Coronary artery (tissue), 2 donors: ENCODE measurements around the gene KPNB1.
A peak's percentile ranks its signal among the peaks of the same experiment; 100 is the strongest.

ENCODE experiments used
- DNase-seq: peaks from one replicate; pipeline ENCODE4 v3.0.0-alpha.2; 2017; ENCODE audit warnings: low spot score
- H3K27ac ChIP-seq, 2 donors: fragments of 200-600 bp; sonication (generic); one replicate each; pipeline ENCODE4 v1.5.1; 2016 to 2019
- H3K4me3 ChIP-seq: fragments of 200-600 bp; sonication (generic); 2 replicates; pipeline ENCODE4 v1.5.1; 2016; ENCODE audit warnings: mild to moderate bottlenecking, moderate library complexity
- TF ChIP-seq, protein P1 (sequence below): fragments of 200-600 bp; sonication (generic); IDR thresholded peaks from one replicate; pipeline ENCODE4 v1.5.1; 2019; ENCODE audit warnings: antibody characterized with exemption

The KPNB1 gene

DNA sequence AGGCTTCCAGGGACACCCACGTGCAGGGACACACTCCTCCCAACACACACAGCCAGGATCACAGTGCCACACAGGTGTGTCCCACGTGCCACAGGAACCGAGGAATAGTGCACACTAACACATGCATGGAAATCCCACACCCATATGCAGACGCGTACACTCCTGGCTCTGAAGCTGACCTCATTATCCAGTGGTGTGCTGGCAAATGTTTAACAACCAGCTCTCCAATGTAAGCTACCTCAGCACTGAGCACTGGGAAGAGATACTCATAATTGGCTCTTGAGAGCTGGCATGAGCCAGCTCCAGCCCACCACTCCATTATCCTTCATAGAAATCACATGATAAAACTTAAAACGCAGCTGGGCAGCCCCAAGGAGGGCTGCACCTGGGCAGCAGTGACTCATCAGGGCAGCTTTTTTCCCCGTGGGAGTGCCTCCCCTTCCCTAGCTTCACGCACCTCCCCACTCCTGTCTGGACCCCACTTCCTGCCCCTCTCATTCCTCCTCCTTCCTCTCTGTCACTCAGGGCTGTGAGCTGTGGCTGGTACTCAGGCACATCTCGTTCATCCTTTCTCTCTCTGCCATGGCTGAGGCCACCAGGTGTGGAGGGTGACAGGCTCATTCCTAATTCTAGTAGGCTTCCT, 68.4 kb downstream of the KPNB1 start:
- H3K4me3 ChIP-seq = no peak overlapping the region
- TF ChIP-seq, protein P1, sequence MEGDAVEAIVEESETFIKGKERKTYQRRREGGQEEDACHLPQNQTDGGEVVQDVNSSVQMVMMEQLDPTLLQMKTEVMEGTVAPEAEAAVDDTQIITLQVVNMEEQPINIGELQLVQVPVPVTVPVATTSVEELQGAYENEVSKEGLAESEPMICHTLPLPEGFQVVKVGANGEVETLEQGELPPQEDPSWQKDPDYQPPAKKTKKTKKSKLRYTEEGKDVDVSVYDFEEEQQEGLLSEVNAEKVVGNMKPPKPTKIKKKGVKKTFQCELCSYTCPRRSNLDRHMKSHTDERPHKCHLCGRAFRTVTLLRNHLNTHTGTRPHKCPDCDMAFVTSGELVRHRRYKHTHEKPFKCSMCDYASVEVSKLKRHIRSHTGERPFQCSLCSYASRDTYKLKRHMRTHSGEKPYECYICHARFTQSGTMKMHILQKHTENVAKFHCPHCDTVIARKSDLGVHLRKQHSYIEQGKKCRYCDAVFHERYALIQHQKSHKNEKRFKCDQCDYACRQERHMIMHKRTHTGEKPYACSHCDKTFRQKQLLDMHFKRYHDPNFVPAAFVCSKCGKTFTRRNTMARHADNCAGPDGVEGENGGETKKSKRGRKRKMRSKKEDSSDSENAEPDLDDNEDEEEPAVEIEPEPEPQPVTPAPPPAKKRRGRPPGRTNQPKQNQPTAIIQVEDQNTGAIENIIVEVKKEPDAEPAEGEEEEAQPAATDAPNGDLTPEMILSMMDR = no peak
- H3K27ac ChIP-seq = no peak overlapping the region
- DNase-seq = no peak

- no peak for DNase-seq
- no peak overlapping the region for H3K4me3 ChIP-seq
- TF ChIP-seq, protein P1 = no peak
- no peak overlapping the region for H3K27ac ChIP-seq
Observed at GRCh38 chr17:47718634-47719405, 69.1 kb downstream of the KPNB1 start.

DNA sequence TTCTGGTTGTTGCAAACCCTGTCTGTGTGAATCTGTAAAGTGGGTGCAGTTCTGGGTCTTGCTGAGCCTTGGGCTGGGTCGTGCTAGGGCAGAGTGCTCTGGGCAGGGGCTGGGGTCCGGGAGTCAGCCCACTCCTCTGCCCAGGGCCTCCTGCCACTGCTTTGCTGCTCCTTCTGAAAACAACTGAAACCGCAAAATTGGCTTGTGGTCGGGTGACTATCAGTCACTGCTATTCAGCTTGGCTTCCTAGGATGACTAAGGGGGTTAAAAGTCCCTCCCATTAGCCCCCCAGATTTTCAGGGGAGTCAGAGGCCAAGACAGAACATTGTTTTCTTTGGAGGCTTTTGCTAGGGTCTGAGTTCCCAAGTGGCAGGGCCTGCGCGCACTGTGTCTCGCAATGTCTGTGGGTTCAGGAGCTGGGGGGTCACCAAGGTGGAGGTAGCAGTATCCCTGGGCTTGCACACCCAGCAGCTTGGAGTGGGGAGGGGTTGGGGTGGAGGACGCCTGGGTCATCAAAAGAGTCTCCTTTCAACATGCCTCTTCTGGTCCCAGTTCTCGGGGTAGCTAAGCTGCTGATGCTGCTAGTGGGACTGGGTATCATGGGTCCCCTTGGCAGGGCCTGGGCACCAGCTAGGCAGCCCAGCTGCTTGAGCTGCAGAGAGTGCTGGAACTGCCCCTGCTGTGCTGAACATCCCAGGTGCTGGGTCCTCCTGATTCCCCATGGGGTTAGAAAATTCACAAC, 69.9 kb downstream of the KPNB1 start:
- DNase-seq = no peak
- TF ChIP-seq, protein P1 = no peak
- Histone ChIP-seq H3K4me3 (no peak overlapping the region), H3K27ac (no peak overlapping the region)

DNA sequence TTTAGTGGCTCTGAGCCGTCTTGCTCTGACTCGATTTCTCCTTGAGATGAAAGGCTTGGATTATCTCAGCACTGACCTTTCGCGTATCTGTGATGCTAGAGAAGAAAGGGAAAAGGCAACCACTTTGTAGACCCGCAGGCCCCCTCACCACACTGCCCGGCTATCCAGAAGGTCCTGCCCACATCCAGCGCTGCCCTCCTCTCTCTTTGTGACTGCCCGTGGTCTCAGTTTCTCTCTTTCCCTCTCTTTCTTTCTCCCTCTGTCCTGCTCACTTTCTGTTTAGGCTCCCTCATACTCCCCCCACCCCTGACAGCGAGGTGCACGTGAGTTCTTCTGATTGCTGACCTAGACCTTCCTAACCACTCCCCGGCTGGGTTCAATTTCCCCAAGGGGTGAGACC, 70.5 kb downstream of the KPNB1 start:
- TF ChIP-seq, protein P1 = no peak
- H3K4me3 ChIP-seq = no peak overlapping the region
- H3K27ac ChIP-seq = no peak overlapping the region
- no peak for DNase-seq

DNA sequence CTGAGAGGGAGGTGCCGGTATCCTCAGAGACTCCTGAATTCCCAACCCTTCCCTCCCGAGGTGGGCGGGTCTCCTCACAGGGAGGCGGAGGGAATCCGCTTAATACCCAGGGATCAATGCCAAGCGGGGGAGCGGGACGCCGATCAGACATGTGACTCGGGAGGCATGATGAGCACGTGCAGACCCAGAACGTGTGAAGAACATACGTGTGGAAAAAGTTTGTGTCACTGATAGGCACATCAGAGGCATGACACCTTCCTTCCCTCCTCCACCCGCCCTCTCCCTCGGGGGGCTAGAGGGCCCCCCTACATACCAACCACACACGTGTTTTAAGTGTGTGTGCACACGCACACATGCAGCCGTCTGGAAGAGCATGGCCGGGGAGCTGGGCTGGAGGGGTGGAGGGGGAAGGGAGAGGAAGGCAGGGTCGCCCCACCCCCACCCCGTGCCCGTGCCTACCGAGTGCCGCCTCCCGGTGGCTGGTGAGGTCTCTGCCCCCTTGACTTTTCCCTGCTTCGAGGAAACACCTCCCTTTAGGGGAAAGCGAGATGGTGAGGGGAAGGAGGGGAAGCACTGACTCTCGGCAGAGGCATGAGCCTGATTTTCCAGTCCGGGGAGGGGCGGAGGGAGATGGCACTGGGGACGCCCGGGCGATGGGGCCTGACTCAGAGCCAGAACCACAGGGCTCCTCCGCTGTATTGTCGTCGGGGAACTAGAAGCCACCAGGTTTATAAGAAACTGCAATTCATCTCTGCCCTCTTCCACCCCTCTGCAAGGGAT, 71.2 kb downstream of the KPNB1 start:
- TF ChIP-seq, protein P1 = no peak
- Histone ChIP-seq H3K27ac (no peak overlapping the region), H3K4me3 (peak overlapping the region; percentile 35)
- DNase-seq = no peak

DNA sequence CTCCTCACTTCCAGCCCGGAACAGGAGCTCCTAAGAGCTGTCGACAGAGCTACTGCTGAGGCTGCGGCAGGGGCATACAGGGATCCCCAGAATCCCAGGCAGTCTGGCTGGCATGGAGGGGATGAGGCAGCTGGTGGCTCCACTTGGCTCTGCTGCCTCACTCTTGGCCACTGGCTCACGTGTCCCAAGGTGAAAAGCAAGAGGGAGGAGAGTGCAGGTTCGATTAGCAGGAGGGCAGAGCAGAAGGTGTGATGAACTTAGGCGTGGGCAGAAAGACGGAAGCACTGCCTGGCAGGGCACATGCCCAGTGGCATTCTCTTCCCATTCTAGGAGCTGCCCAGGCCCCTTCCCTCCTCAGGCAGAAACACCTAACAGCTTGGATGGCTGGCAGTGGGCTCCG, 72.0 kb downstream of the KPNB1 start:
- TF ChIP-seq, protein P1 = no peak
- no peak for DNase-seq
- Histone ChIP-seq H3K27ac (no peak overlapping the region), H3K4me3 (no peak overlapping the region)
